Fibroblast of villous mesenchyme (primary cell): ENCODE measurements around the gene C19orf12. TPM values are rescaled to one million over a fixed set of nuclear protein-coding genes. Genes with fewer than 3 reads are reported as not detected.

Source experiments
- DNase-seq: peaks from one replicate; pipeline ENCODE4 v3.0.0-alpha.2; 2010; ENCODE audit warnings: low read depth
- H3K4me3 ChIP-seq: 2 replicates; pipeline ENCODE4 v1.5.1; 2011; ENCODE audit warnings: low read depth, mild to moderate bottlenecking, low read length
- total RNA-seq: library from RNA; depleted of rRNA; stranded (reverse); fragments of >200 nt; gene quantifications from 2 replicates; pipeline ENCODE4 v1.2.3, GENCODE V29; 2012
- TF ChIP-seq, protein P1 (sequence below): IDR thresholded peaks from 2 replicates; pipeline ENCODE4 v1.5.1; 2012; ENCODE audit warnings: low read depth, mild to moderate bottlenecking, low read length; ENCODE audit not compliant: insufficient read depth

C19orf12 gene
- total RNA-seq, 1 donor, result 38.4 TPM

DNA sequence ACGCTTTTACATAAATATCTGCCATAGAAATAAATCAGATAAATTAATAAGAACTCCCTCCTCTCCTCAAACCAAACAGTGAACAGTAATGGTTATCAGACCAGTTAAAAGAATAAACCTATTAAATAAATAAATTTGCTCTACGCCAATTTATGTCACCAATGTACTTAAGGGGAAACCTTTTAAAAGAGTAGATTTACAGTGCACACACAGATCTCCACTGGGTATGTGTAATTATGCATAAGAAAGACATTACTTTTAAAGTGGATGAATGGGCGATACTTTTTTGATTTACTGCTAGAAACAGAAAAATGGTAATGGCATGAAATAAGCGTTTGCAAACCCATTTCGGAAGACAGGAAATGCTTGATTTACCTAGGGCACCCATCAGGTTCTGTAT lies 34.9 kb upstream of the C19orf12 start:
- TF ChIP-seq, protein P1, sequence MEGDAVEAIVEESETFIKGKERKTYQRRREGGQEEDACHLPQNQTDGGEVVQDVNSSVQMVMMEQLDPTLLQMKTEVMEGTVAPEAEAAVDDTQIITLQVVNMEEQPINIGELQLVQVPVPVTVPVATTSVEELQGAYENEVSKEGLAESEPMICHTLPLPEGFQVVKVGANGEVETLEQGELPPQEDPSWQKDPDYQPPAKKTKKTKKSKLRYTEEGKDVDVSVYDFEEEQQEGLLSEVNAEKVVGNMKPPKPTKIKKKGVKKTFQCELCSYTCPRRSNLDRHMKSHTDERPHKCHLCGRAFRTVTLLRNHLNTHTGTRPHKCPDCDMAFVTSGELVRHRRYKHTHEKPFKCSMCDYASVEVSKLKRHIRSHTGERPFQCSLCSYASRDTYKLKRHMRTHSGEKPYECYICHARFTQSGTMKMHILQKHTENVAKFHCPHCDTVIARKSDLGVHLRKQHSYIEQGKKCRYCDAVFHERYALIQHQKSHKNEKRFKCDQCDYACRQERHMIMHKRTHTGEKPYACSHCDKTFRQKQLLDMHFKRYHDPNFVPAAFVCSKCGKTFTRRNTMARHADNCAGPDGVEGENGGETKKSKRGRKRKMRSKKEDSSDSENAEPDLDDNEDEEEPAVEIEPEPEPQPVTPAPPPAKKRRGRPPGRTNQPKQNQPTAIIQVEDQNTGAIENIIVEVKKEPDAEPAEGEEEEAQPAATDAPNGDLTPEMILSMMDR, result no peak
- H3K4me3 ChIP-seq, result no peak overlapping the region
- DNase-seq, result no peak

DNA sequence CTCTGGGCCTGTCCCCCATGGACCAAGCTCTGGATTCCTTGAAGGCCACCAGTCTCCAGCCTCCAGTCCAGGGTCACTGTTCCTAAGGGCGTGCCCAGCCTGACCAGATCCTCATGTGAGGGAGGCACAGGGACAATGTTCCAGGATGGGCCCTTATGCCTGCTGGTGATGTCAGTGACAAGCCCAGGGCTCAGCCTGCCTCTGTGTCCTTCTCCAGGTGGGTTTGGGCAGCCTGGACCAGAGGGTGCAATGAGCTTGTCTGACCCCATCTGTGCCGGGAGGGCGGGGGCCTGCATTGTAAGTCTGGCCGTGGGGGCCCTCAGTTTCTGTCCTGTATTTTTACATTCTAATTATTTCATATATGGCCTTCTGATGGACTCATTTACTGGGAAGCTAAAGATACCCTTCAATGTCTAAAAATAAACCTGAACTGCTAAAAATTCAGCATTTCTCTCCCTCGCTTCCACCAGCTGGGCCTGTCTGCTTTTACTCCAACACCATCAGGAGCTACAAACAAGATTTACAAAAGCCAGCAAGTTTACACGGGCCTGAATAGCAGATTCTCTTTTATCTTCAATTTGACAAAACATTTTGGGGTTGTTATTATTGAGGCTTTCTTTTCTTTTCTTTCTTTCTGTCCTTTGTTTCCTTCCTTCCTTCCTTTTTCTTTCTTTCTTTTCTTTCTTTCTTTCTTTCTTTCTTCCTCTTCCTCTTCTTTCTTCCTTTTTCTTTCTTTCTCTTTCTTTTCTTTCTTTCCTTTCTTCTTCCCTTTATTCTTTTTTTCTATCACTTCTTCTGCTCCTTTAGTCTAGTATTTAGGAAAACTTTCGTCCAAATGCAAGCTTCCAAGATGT lies 34.2 kb upstream of the C19orf12 start:
- DNase-seq, result no peak
- no peak overlapping the region for H3K4me3 ChIP-seq
- TF ChIP-seq, protein P1, result no peak

DNA sequence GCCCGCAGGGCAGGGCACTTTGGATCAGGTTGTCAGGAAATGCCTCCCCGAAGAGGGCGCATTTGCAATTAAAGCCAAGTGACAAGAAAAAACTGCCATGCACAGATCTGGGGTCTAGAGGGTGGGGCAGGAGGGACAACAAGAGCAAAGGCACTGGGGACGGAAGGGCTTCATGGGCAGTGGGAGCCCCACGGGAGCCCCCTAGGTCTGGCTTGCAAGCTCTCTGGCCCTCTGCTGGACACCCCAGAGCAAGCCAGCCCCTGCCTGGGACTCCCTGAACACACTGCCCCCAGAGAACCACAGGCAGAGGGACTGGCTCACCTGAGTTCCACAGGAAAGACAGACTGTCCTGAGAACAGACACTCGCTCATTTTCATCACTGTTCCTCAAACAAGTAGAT lies 30.2 kb upstream of the C19orf12 start:
- TF ChIP-seq, protein P1, result peak; percentile 21
- no peak overlapping the region for H3K4me3 ChIP-seq
- no peak for DNase-seq

DNA sequence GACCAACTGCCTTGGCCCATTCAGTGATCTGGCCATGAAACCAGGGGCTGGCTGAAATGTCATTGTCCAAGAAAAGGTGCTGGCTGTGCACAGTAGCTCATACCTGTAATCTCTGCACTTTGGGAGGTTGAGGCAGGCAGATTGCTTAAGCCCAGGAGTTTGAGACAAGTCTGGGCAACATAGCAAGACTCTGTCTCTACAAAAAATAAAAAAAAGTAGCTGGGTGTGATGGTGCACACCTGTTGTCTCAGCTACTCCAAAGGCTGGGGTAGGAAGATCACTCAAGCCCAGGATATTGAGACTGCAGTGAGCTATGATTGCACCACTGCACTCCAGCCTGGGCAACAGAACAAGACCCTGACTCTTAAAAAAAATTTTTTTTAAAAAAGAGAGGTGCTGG lies 28.6 kb upstream of the C19orf12 start:
- TF ChIP-seq, protein P1, result no peak
- no peak overlapping the region for H3K4me3 ChIP-seq
- no peak for DNase-seq

DNA sequence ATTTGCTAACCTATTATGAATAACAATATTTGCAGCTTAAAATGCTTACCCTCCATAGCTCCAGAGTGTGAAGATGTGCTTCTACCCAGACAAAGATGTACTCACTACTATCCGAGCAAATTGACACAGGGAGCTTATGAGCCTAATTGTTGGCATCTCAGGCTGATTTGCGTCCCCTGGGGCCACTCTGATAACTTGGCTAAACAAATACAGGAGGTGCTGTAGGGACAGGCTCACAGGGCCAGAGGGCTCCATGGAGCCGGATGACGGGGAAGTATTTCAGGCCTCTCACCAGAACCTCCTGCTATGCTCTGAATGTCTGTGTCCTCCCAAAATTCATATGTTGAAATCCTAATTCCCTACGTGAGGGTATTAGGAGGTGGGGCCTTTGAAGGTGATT lies 26.7 kb upstream of the C19orf12 start:
- no peak for DNase-seq
- no peak overlapping the region for H3K4me3 ChIP-seq
- TF ChIP-seq, protein P1, result no peak

DNA sequence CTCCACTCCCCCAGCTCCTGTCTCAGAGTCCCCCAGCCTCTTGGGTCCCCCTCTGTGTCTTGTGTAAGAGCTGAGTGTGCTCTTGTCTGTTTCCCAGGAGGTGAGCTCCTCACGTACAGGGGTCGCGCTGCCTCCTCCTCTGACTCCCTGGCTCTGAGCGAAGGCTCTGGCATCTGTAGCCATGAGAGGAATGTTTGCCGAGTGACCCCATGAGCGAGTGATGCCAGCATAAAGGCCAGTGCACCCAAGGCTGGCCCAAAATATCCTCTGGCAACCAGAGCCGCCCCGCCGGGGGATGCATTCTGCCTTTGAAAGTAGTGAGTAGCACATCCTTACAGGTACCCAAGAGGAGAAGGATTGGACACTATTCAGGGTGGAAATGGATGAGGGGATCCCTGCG lies 26.2 kb upstream of the C19orf12 start:
- DNase-seq, result no peak
- H3K4me3 ChIP-seq, result no peak overlapping the region
- TF ChIP-seq, protein P1, result no peak
